Sigmoid colon (tissue), 4 donors: ENCODE results near the gene ZNF800.

Experiments
- POLR2AphosphoS5 ChIP-seq, 4 donors: sonication (generic); formaldehyde crosslinking; IDR thresholded peaks; one replicate each; pipeline ENCODE4 v1.6.1; 2017; ENCODE audit warnings: antibody characterized with exemption in 4 of 4
- TF ChIP-seq, protein P1 (sequence below), 4 experiments: fragments of 450-650 bp in 3 of 4; fragments of 200-600 bp in 1 of 4; IDR thresholded peaks; one replicate each; pipeline ENCODE4 v1.5.1; 2016 to 2019; ENCODE audit warnings: antibody characterized with exemption in 4 of 4, mild to moderate bottlenecking in 3 of 4, moderate library complexity in 2 of 4

DNA sequence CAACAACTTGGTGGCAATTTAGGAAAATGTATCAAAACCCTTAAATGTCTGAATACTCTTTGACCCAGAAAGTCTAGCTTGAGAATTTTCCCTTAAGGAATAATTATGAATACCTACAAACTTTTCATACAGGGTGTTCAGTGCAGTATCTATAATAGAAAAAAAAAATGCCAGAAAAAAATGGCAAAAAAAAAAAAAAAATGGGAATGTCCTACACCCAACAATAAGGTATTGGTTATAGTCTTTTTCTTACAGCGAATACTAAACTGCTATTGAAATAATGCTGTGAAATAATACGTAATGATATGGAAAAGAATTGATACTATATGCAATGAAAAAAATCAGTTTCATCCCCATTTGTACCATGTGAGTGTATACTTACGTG, 44.3 kb downstream of the ZNF800 start:
- TF ChIP-seq, protein P1, sequence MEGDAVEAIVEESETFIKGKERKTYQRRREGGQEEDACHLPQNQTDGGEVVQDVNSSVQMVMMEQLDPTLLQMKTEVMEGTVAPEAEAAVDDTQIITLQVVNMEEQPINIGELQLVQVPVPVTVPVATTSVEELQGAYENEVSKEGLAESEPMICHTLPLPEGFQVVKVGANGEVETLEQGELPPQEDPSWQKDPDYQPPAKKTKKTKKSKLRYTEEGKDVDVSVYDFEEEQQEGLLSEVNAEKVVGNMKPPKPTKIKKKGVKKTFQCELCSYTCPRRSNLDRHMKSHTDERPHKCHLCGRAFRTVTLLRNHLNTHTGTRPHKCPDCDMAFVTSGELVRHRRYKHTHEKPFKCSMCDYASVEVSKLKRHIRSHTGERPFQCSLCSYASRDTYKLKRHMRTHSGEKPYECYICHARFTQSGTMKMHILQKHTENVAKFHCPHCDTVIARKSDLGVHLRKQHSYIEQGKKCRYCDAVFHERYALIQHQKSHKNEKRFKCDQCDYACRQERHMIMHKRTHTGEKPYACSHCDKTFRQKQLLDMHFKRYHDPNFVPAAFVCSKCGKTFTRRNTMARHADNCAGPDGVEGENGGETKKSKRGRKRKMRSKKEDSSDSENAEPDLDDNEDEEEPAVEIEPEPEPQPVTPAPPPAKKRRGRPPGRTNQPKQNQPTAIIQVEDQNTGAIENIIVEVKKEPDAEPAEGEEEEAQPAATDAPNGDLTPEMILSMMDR (IDR thresholded peaks at IDR 0.05), result no peak
- TF ChIP-seq POLR2AphosphoS5 (IDR thresholded peaks at IDR 0.05), result no peak
